Activated B cell treated with CpG ODN at 0.5 μM for 24 hours (primary cell): ENCODE results near the gene AMER3. TPM values are rescaled to one million over a fixed set of nuclear protein-coding genes. Genes with fewer than 3 reads are reported as not detected.

Experiments used
- ATAC-seq: fragments of 200-7000 bp; cut with Tn5 transposase; one replicate; pipeline ENCODE4 v1.10.0; 2021; ENCODE audit warnings: low read depth, mild to moderate bottlenecking, moderate library complexity
- CTCF ChIA-PET: fragments of 350-600 bp; sonication (Branson Sonifier 250); formaldehyde crosslinking; loops from one replicate; lab custom pipeline; 2021; ENCODE audit warnings: antibody characterized with exemption; lab: Charles Lee
- POLR2A ChIA-PET: fragments of 350-600 bp; sonication (Branson Sonifier 250); formaldehyde crosslinking; loops from one replicate; lab custom pipeline; 2021; ENCODE audit warnings: antibody characterized with exemption; lab: Charles Lee
- DNase-seq: peaks from one replicate; pipeline ENCODE4 v3.0.0; 2022
- H3K27ac Mint-ChIP-seq: one replicate; pipeline ENCODE4 v1.8.0; 2020; ENCODE audit warnings: mixed read lengths
- H3K27me3 Mint-ChIP-seq: one replicate; pipeline ENCODE4 v1.8.0; 2021; ENCODE audit warnings: mixed read lengths
- H3K36me3 Mint-ChIP-seq: one replicate; pipeline ENCODE4 v1.8.0; 2021; ENCODE audit warnings: low read depth, mixed read lengths
- H3K4me1 Mint-ChIP-seq: one replicate; pipeline ENCODE4 v1.8.0; 2021; ENCODE audit warnings: mixed read lengths
- H3K4me3 Mint-ChIP-seq: one replicate; pipeline ENCODE4 v1.8.0; 2020; ENCODE audit warnings: mild to moderate bottlenecking, mixed read lengths
- H3K9me3 Mint-ChIP-seq: one replicate; pipeline ENCODE4 v1.8.0; 2020; ENCODE audit warnings: mixed read lengths
- CTCF ChIP-seq: fragments of 200-600 bp; IDR thresholded peaks from one replicate; pipeline ENCODE4 v1.8.0; 2022; ENCODE audit warnings: antibody characterized with exemption, mild to moderate bottlenecking
- intact Hi-C: fragments of 100-400 bp; cut with micrococcal nuclease; formaldehyde crosslinking; loops from one replicate; pipeline ENCODE4 v1.15.1; 2024
- total RNA-seq: library from RNA; stranded (reverse); gene quantifications from 2 replicates; pipeline ENCODE4 v1.2.3, GENCODE V29; 2022

AMER3 gene
- total RNA-seq, 1 donor from 2014 or later: not detected

- DNase-seq (no peak), ATAC-seq (no peak)
- H3K4me3 Mint-ChIP-seq: no peak overlapping the region
- intact Hi-C loops: no loop called here
- peaks cover 5% of the 10 kb centered on the region for H3K27me3 Mint-ChIP-seq
- no peak overlapping the region for H3K27ac Mint-ChIP-seq
- CTCF ChIA-PET: no interaction called here
- H3K9me3 Mint-ChIP-seq: no peaks in the 10 kb centered on the region
- H3K36me3 Mint-ChIP-seq: no peaks in the 10 kb centered on the region
- TF ChIP-seq CTCF: no peak
- H3K4me1 Mint-ChIP-seq: no peaks in the 10 kb centered on the region
- POLR2A ChIA-PET: no interaction called here
These were observed 12.1 kb downstream of the AMER3 start for GRCh38 chr2:130767408-130767775.

- POLR2A ChIA-PET: no interaction called here
- CTCF ChIA-PET: no interaction called here
- Mint-ChIP-seq H3K27me3 (peaks cover 5% of the 10 kb centered on the region), H3K36me3 (no peaks in the 10 kb centered on the region), H3K27ac (no peak overlapping the region), H3K9me3 (no peaks in the 10 kb centered on the region), H3K4me1 (no peaks in the 10 kb centered on the region), H3K4me3 (no peak overlapping the region)
- TF ChIP-seq CTCF: no peak
- intact Hi-C loops: no loop called here
- no peak for ATAC-seq
- DNase-seq: no peak
These were observed 13.0 kb downstream of the AMER3 start for GRCh38 chr2:130768191-130768855.

GRCh38 chr2:130769343-130769907, 14.1 kb downstream of the AMER3 start:
- TF ChIP-seq CTCF: no peak
- ChIA-PET POLR2A (no interaction called here), CTCF (no interaction called here)
- no peaks in the 10 kb centered on the region for H3K9me3 Mint-ChIP-seq
- no peaks in the 10 kb centered on the region for H3K36me3 Mint-ChIP-seq
- H3K27me3 Mint-ChIP-seq: peaks cover 5% of the 10 kb centered on the region
- H3K4me1 Mint-ChIP-seq: no peaks in the 10 kb centered on the region
- DNase-seq: no peak
- no peak overlapping the region for H3K4me3 Mint-ChIP-seq
- no peak for ATAC-seq
- H3K27ac Mint-ChIP-seq: no peak overlapping the region
- intact Hi-C loops: no loop called here

- Mint-ChIP-seq H3K27me3 (peaks cover 6% of the 10 kb centered on the region), H3K4me3 (no peak overlapping the region), H3K36me3 (no peaks in the 10 kb centered on the region), H3K27ac (no peak overlapping the region), H3K9me3 (no peaks in the 10 kb centered on the region), H3K4me1 (no peaks in the 10 kb centered on the region)
- no peak for ATAC-seq
- no peak for DNase-seq
- CTCF ChIA-PET: no interaction called here
- intact Hi-C loops: no loop called here
- no peak for TF ChIP-seq CTCF
- POLR2A ChIA-PET: no interaction called here
These were observed 21.2 kb downstream of the AMER3 start for GRCh38 chr2:130776550-130776949.

GRCh38 chr2:130778781-130779180, 23.4 kb downstream of the AMER3 start:
- H3K36me3 Mint-ChIP-seq: no peaks in the 10 kb centered on the region
- ChIA-PET POLR2A (no interaction called here), CTCF (no interaction called here)
- H3K27me3 Mint-ChIP-seq: peaks cover 7% of the 10 kb centered on the region
- DNase-seq: no peak
- ATAC-seq: no peak
- H3K4me1 Mint-ChIP-seq: no peaks in the 10 kb centered on the region
- intact Hi-C loops: no loop called here
- H3K9me3 Mint-ChIP-seq: no peaks in the 10 kb centered on the region
- no peak for TF ChIP-seq CTCF
- H3K27ac Mint-ChIP-seq: no peak overlapping the region
- H3K4me3 Mint-ChIP-seq: no peak overlapping the region
